ENCODE results near the gene COL4A1.
"Not testable (repeated sequence)": the region's sequence is repeated elsewhere in the genome, so short reads cannot be mapped to it uniquely, and the experiment has no call there.

Gene COL4A1

DNA sequence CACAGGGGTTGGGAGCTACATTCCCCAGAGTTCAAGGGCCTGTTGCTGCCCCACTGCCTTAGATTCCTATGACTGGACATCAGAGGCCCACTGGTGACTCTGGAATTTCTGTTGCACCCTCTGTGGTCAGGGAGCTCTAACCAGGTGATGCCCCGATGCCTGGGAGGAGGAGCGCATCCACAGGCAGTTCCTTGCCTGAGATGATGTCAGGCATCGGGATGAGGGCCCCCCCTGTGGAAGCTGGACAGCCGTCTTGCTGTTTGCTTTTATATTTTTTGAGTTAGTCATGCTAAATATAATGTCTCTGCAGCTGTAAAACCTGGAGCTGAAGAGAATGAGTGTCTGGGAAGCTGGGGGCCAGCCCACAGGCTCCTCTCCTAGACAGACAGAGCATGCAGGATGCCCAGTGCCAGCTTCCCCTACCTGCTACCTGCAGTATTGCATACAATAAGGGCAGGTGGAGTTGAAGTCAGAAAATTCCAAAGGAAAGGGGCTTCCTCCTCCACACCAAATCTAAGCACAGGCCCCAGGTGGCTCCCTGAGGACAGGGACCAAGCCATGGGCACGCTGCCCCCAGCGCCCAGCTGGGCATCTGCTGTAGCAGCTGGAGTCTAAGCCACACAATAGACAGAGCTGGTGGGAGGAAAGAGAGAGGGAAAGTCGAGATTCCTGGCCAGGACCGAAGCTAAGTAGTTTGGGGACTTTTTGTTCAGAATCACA is 16.4 kb upstream of the COL4A1 start:
- DNase-seq: peak; percentile 96

- DNase-seq: no peak
Measured at GRCh38 chr13:110322828-110323171, 15.8 kb upstream of the COL4A1 start.

DNA sequence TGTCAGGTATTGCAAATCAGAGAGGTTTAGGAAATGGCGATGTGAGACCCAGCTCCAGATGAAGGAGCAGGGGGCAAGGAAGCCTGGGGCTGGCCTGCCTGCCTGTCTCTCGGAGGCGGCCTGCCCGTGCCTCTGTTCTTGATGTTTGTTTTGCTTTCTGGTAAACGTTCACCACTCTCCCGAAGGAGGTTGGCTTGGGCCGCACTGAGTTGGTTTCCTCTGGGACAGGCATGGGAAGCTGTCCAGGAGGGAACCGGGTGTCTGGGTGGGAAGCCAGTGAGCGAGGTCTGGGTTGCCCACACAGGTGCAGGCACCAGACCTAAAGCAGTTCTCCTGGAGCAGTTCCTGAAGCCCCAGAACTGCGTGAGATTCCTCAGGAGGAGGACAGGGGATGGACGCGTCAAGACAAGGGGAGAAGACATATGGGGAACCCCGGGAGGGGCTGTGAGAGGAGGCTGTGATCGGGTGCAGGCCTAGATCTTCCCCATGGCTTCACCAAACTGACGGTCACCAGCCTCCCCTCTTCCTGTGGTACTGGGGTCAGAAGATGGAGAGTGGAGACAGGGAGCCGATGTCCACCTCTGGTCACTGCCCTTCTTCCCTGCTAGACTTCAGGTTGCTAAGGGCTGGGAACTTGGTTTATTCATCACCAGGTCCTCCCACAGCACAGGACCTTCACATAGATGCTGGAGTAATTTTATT is 15.3 kb upstream of the COL4A1 start:
- no peak for DNase-seq

DNA sequence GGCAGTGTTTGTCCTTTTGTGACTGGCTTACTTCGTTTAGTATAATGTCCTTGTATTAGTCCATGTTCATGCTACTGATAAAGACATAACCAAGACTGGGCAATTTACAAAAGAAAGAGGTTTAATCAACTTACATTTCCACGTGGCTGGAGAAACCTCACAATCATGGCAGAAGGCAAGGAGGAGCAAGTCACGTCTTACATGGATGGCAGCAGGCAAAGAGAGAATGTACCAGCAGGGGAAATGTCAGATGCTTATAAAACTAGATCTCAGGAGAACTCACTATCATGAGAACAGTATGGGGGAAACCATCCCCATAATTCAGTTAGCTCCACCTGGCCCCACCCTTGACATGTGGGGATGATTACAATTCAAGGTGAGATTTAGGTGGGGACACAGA is 14.6 kb upstream of the COL4A1 start:
- not testable (repeated sequence) for DNase-seq

GRCh38 chr13:110320645-110321044 is 13.7 kb upstream of the COL4A1 start:
- DNase-seq: no peak

GRCh38 chr13:110319774-110320509 is 13.0 kb upstream of the COL4A1 start:
- peak; percentile 92 for DNase-seq

GRCh38 chr13:110319397-110319773 is 12.4 kb upstream of the COL4A1 start:
- DNase-seq: no peak

GRCh38 chr13:110318920-110319319 is 12.0 kb upstream of the COL4A1 start:
- DNase-seq: no peak

DNA sequence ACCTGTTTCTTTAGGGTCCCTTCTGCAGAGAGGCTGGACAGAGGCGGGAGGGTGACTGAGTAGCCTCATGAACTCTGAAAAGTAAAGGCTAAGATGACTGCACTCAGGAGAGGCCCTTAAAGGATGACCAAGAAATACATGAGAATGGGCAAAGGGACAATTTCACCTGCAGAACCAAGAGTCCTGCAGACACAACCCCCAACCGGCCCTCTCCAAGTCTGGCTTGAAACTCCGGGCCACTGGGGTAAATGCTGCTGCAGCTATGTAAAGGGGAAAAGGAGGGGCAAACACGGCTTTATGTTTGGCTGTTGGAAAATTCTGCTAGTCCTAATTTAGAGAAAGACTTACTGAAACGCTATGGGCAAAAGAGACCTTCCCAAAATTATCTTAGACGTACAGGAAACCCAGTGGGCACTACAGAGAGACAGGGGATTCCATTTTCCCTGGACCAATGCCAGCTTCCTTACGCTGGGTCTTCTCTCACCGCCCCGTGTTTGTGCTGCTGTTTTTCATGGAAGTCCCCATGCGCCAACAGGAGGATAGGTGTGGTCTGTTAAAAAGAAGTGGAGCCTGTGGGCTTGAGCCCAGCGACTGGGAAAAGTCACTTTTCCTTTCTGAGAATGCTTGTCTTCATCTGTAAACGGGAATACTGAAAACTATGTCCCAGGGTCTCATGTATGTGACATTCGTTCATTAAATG is 10.7 kb upstream of the COL4A1 start:
- DNase-seq: no peak

- no peak for DNase-seq
Measured at GRCh38 chr13:110317093-110317492, 10.1 kb upstream of the COL4A1 start.

- DNase-seq: no peak
Measured at GRCh38 chr13:110316196-110316595, 9.2 kb upstream of the COL4A1 start.

DNA sequence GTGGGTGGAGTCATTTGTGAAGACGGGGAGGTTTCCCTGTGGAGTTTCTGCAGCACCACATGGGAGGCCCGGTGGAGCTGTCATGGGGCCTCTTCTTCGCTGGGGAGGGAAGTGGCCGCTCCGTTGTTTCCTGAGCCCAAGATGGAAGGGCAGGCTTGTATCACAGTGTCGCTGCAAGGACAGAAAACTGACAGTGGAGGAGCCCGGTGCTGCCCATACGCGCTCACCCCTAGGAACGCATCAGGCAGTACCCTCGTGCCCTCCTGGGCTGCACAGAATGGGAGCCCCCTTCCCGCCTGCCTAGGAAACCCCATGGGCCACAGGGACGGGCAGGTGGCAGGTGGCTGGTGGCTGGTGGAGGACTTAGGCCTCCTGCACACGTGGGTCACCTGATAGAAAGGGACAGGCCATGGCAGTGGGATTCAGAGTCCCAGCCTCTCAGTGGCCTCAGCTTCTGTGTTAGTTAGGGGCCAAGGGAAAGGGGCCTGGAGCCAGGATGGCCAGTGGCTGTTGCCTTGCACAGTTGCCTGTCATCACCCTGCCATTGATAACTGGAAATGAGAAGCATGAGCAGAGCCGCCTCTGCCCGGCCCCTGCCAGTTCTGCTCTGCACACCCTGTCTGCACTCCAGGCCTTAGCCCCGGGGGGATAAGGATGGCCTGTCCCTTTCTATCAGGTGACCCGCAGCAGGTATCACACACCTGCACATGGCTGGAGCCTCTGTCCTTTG is 7.7 kb upstream of the COL4A1 start:
- DNase-seq: no peak

DNA sequence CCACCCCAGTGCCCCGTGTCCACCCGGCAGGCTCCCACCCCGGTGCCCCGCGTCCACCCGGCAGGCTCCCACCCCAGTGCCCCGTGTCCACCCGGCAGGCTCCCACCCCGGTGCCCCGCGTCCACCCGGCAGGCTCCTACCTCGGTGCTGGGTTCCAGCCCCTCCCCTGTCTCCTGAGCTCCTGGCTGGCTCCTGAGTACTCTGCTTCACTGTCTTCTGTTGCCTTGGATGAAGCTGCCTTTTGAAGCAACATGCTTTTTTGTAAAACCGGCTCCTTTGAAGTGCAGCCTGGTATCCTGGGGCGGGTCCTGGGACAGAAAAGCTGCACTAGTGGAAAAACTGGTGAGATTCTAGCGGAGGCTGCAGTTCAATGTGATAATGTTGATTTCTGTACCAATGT is 6.8 kb upstream of the COL4A1 start:
- DNase-seq: not testable (repeated sequence)

DNA sequence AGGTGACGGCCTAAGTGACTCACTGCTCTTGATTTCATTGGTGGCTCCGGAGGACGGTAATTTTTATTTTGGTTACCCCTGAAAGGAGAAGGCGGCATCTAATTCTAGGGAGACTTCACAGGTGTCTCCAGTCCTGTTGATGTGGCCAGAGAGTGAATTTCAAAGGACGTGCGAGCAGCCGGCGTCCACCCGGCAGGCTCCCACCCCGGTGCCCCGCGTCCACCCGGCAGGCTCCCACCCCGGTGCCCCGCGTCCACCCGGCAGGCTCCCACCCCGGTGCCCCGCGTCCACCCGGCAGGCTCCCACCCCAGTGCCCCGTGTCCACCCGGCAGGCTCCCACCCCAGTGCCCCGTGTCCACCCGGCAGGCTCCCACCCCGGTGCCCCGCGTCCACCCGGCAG is 6.3 kb upstream of the COL4A1 start:
- not testable (repeated sequence) for DNase-seq

- peak; percentile 94 for DNase-seq
Measured at GRCh38 chr13:110312339-110313031, 5.5 kb upstream of the COL4A1 start.

DNA sequence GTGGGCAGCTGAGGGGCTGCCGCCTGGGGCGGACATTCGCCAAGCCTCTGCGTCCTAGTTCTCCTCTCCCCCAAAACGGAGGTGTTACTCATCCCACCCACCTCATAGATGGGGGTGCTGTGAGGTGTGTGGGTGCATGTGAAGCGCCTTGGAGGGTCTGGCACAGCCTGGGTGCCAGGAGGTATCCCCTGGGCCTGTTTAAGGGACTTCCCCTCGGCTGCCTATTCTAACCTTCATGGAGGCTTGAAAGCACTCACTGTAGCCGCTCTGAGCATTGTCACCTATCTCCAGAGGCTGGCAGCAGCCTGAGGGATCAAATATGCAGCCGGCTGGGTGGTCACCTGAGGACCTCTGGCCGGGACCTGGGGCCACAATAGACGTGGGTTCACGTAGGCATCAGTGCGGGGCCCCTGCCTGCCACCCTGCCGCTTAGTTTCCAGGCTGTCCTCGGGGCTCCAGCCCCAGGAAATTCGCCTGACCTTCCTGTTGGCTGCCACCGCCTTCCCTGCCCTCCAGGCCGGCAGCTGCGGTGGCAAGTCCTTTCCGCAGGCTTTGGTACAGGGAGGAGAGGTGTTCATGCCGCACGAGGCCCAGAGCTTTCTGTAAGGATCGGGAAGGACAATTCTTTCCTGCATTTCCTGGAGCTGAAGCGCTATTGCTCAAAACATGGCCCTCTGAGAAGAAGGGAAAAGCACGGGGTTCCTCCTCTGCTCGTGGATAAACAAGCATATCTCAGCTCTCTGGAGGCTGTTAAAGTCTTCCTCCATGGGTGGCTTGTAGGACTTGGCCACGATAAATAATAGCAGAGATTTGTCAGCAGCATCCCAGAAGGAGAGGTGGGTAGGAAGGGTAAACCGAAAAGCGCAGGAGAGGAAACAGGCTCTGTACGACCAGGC is 4.7 kb upstream of the COL4A1 start:
- no peak for DNase-seq

DNA sequence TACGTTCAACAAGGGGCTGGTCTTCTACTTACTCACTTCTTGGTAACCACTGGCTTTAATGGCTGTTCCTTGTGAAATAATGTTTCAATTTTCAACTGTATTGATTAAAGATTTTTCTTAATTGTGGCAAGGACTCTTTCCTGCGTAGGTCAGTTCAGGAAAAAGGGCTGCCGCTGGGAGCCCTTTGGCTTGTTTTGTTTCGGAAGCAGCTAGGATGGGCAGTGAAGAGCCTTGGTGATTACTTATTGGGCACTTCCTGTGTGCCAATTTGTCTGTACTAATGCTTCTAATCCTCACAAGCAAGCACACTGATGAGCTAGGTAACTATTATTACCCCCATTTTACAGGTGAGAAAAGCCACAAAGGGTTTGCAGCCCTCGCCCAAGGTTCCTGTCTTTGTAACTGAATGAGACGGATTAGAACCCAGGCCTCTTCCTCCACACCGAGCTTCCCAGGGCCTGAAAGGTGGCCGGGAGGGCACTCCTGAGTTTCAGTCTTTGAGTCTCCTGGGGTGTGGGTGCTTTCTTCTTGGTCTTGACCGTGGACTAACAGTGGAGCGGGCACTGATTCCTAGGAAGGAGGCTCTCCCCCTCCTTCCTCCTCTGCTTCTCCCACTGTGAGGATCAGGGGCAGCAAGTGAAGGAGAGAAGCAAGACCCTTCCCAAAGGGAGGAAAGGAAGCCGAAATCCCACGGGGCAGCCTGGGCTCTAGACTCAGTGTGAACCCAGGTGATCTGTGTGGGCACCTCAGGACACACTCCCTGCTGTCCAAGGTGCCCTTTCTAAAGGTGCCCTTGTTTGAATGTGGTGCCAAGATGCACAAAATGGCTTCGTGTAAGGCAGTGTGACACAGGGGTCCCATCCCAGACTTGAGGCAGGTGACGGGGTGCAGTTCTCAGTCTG is 3.8 kb upstream of the COL4A1 start:
- no peak for DNase-seq

GRCh38 chr13:110309661-110310524 is 2.9 kb upstream of the COL4A1 start:
- DNase-seq: no peak

Data from NCI-H226 (cell line).